ENCODE measurements around the gene SIM1. TPM values are rescaled to one million over a fixed set of nuclear protein-coding genes. Genes with fewer than 3 reads are reported as not detected.

The SIM1 gene
- total and polyA plus RNA-seq, 7 experiments from 2014 or later: not detected

- Mint-ChIP-seq H3K36me3 (peaks cover 0 to 2% (median 0%) of the 10 kb centered on the region in 5 donors), H3K27me3 (peaks cover 21 to 41% (median 27%) of the 10 kb centered on the region in 5 donors), H3K27ac (no peak overlapping the region), H3K4me3 (no peak overlapping the region), H3K4me1 (no peaks in the 10 kb centered on the region), H3K9me3 (peaks cover 0 to 2% (median 0%) of the 10 kb centered on the region in 11 donors)
- H3K27me3 ChIP-seq (ENCODE audit: control insufficient read depth in 2 of 2, insufficient read depth in 2 of 2, low read length in 2 of 2): peaks cover 0 to 4% of the 10 kb centered on the region in 2 donors
- DNase-seq (no peak), ATAC-seq (no peak)
- H3K9me3 ChIP-seq (ENCODE audit: control insufficient read depth in 2 of 3, low read length in 3 of 3): no peaks in the 10 kb centered on the region
- H3K4me1 ChIP-seq (ENCODE audit: control insufficient read depth in 2 of 2, insufficient read depth in 2 of 2, low read length in 2 of 2): no peaks in the 10 kb centered on the region
- H3K4me3 ChIP-seq (ENCODE audit: low read length): no peak overlapping the region
- CTCF ChIA-PET: no interaction called here
- intact Hi-C loops (cut with micrococcal nuclease): no loop called here
- no peaks in the 10 kb centered on the region for H3K36me3 ChIP-seq (ENCODE audit: control insufficient read depth in 2 of 3, insufficient read depth in 3 of 3, low read length in 3 of 3)
- no peak overlapping the region for H3K27ac ChIP-seq (ENCODE audit: low read depth, low read length)
- POLR2A ChIA-PET: no interaction called here
Measured at GRCh38 chr6:100484474-100484873, 19.8 kb upstream of the SIM1 start.

- no peaks in the 10 kb centered on the region for H3K36me3 Mint-ChIP-seq
- POLR2A ChIA-PET: no interaction called here
- CTCF ChIA-PET: no interaction called here
- intact Hi-C loops (cut with micrococcal nuclease): no loop called here
- ATAC-seq (no peak), DNase-seq (no peak)
- H3K27ac Mint-ChIP-seq: no peak overlapping the region
- no peaks in the 10 kb centered on the region for H3K4me1 ChIP-seq (ENCODE audit: control insufficient read depth in 2 of 2, insufficient read depth in 2 of 2, low read length in 2 of 2)
- H3K4me3 Mint-ChIP-seq: no peak overlapping the region
- H3K4me3 ChIP-seq (ENCODE audit: low read length): no peak overlapping the region
- H3K9me3 ChIP-seq (ENCODE audit: control insufficient read depth in 2 of 3, low read length in 3 of 3): no peaks in the 10 kb centered on the region
- no peaks in the 10 kb centered on the region for H3K4me1 Mint-ChIP-seq
- H3K36me3 ChIP-seq (ENCODE audit: control insufficient read depth in 2 of 3, insufficient read depth in 3 of 3, low read length in 3 of 3): no peaks in the 10 kb centered on the region
- H3K27me3 Mint-ChIP-seq: peaks cover 14 to 36% (median 21%) of the 10 kb centered on the region in 5 donors
- H3K27ac ChIP-seq (ENCODE audit: low read depth, low read length): no peak overlapping the region
- peaks cover 0 to 2% of the 10 kb centered on the region in 2 donors for H3K27me3 ChIP-seq (ENCODE audit: control insufficient read depth in 2 of 2, insufficient read depth in 2 of 2, low read length in 2 of 2)
- no peaks in the 10 kb centered on the region for H3K9me3 Mint-ChIP-seq
Measured at GRCh38 chr6:100482698-100483097, 18.0 kb upstream of the SIM1 start.

- no peaks in the 10 kb centered on the region for H3K9me3 ChIP-seq (ENCODE audit: control insufficient read depth in 2 of 3, low read length in 3 of 3)
- no peaks in the 10 kb centered on the region for H3K27me3 ChIP-seq (ENCODE audit: control insufficient read depth in 2 of 2, insufficient read depth in 2 of 2, low read length in 2 of 2)
- no peaks in the 10 kb centered on the region for H3K9me3 Mint-ChIP-seq
- no peaks in the 10 kb centered on the region for H3K36me3 ChIP-seq (ENCODE audit: control insufficient read depth in 2 of 3, insufficient read depth in 3 of 3, low read length in 3 of 3)
- H3K4me3 ChIP-seq (ENCODE audit: low read length): no peak overlapping the region
- peak; percentile 34 for ATAC-seq
- no peak overlapping the region for H3K4me3 Mint-ChIP-seq
- intact Hi-C loops (cut with micrococcal nuclease): loop anchor here (1.0 to 5.0 kb wide), 6 partner anchors 303 to 1012 kb away; no protein-coding TSS in a partner anchor
- no peak for DNase-seq
- ChIA-PET CTCF (no interaction called here), POLR2A (no interaction called here)
- H3K27me3 Mint-ChIP-seq: peaks cover 26 to 37% (median 28%) of the 10 kb centered on the region in 5 donors
- no peak overlapping the region for H3K27ac ChIP-seq (ENCODE audit: low read depth, low read length)
- H3K4me1 Mint-ChIP-seq: no peaks in the 10 kb centered on the region
- no peaks in the 10 kb centered on the region for H3K4me1 ChIP-seq (ENCODE audit: control insufficient read depth in 2 of 2, insufficient read depth in 2 of 2, low read length in 2 of 2)
- no peak overlapping the region for H3K27ac Mint-ChIP-seq
- no peaks in the 10 kb centered on the region for H3K36me3 Mint-ChIP-seq
Measured at GRCh38 chr6:100479179-100480035, 14.7 kb upstream of the SIM1 start.

- H3K27ac Mint-ChIP-seq: no peak overlapping the region
- Histone ChIP-seq H3K27ac (ENCODE audit: low read depth, low read length) (no peak overlapping the region), H3K36me3 (ENCODE audit: control insufficient read depth in 2 of 3, insufficient read depth in 3 of 3, low read length in 3 of 3) (no peaks in the 10 kb centered on the region), H3K4me1 (ENCODE audit: control insufficient read depth in 2 of 2, insufficient read depth in 2 of 2, low read length in 2 of 2) (no peaks in the 10 kb centered on the region), H3K9me3 (ENCODE audit: control insufficient read depth in 2 of 3, low read length in 3 of 3) (no peaks in the 10 kb centered on the region), H3K4me3 (ENCODE audit: low read length) (no peak overlapping the region), H3K27me3 (ENCODE audit: control insufficient read depth in 2 of 2, insufficient read depth in 2 of 2, low read length in 2 of 2) (peaks cover 3 to 8% of the 10 kb centered on the region in 2 donors)
- ChIA-PET POLR2A (no interaction called here), CTCF (no interaction called here)
- intact Hi-C loops (cut with micrococcal nuclease): loop anchor here in 1 of 2 donors (5.0 kb wide), 2 partner anchors 358 to 1008 kb away; no protein-coding TSS in a partner anchor
- H3K9me3 Mint-ChIP-seq: peaks cover 0 to 4% (median 0%) of the 10 kb centered on the region in 11 donors
- H3K4me1 Mint-ChIP-seq: peaks cover 0 to 8% (median 0%) of the 10 kb centered on the region in 7 donors
- DNase-seq (no peak), ATAC-seq (no peak)
- H3K36me3 Mint-ChIP-seq: no peaks in the 10 kb centered on the region
- H3K27me3 Mint-ChIP-seq: peaks cover 48 to 60% (median 49%) of the 10 kb centered on the region in 5 donors
- H3K4me3 Mint-ChIP-seq: no peak overlapping the region
Measured at GRCh38 chr6:100475554-100476320, 11.0 kb upstream of the SIM1 start.

- peaks cover 0 to 12% (median 4%) of the 10 kb centered on the region in 11 donors for H3K9me3 Mint-ChIP-seq
- intact Hi-C loops (cut with micrococcal nuclease): loop anchor here in 1 of 2 donors (5.0 kb wide), 1 partner anchor 184 kb away; no protein-coding TSS in a partner anchor
- ATAC-seq: no peak
- peaks cover 64 to 83% (median 71%) of the 10 kb centered on the region in 5 donors for H3K27me3 Mint-ChIP-seq
- H3K36me3 Mint-ChIP-seq: peaks cover 0 to 5% (median 0%) of the 10 kb centered on the region in 5 donors
- no peak for DNase-seq
- POLR2A ChIA-PET: no interaction called here
- H3K27ac ChIP-seq (ENCODE audit: low read depth, low read length): no peak overlapping the region
- CTCF ChIA-PET: no interaction called here
- no peaks in the 10 kb centered on the region for H3K4me1 ChIP-seq (ENCODE audit: control insufficient read depth in 2 of 2, insufficient read depth in 2 of 2, low read length in 2 of 2)
- no peak overlapping the region for H3K4me3 ChIP-seq (ENCODE audit: low read length)
- no peaks in the 10 kb centered on the region for H3K36me3 ChIP-seq (ENCODE audit: control insufficient read depth in 2 of 3, insufficient read depth in 3 of 3, low read length in 3 of 3)
- peaks cover 0 to 8% (median 0%) of the 10 kb centered on the region in 7 donors for H3K4me1 Mint-ChIP-seq
- H3K27me3 ChIP-seq (ENCODE audit: control insufficient read depth in 2 of 2, insufficient read depth in 2 of 2, low read length in 2 of 2): peaks cover 3 to 14% of the 10 kb centered on the region in 2 donors
- no peaks in the 10 kb centered on the region for H3K9me3 ChIP-seq (ENCODE audit: control insufficient read depth in 2 of 3, low read length in 3 of 3)
- H3K4me3 Mint-ChIP-seq: no peak overlapping the region
- no peak overlapping the region for H3K27ac Mint-ChIP-seq
Measured at GRCh38 chr6:100473182-100473581, 8.5 kb upstream of the SIM1 start.

GRCh38 chr6:100472674-100473073, 8.0 kb upstream of the SIM1 start:
- H3K4me3 Mint-ChIP-seq: no peak overlapping the region
- intact Hi-C loops (cut with micrococcal nuclease): loop anchor here in 1 of 2 donors (5.0 kb wide), 1 partner anchor 185 kb away; no protein-coding TSS in a partner anchor
- Histone ChIP-seq H3K4me3 (ENCODE audit: low read length) (no peak overlapping the region), H3K27me3 (ENCODE audit: control insufficient read depth in 2 of 2, insufficient read depth in 2 of 2, low read length in 2 of 2) (peaks cover 3 to 18% of the 10 kb centered on the region in 2 donors), H3K27ac (ENCODE audit: low read depth, low read length) (no peak overlapping the region), H3K36me3 (ENCODE audit: control insufficient read depth in 2 of 3, insufficient read depth in 3 of 3, low read length in 3 of 3) (no peaks in the 10 kb centered on the region), H3K4me1 (ENCODE audit: control insufficient read depth in 2 of 2, insufficient read depth in 2 of 2, low read length in 2 of 2) (no peaks in the 10 kb centered on the region), H3K9me3 (ENCODE audit: control insufficient read depth in 2 of 3, low read length in 3 of 3) (no peaks in the 10 kb centered on the region)
- peaks cover 0 to 16% (median 9%) of the 10 kb centered on the region in 11 donors for H3K9me3 Mint-ChIP-seq
- H3K36me3 Mint-ChIP-seq: peaks cover 0 to 5% (median 3%) of the 10 kb centered on the region in 5 donors
- DNase-seq (no peak), ATAC-seq (no peak)
- H3K4me1 Mint-ChIP-seq: peaks cover 0 to 8% (median 5%) of the 10 kb centered on the region in 7 donors
- ChIA-PET CTCF (no interaction called here), POLR2A (no interaction called here)
- peaks cover 69 to 83% (median 72%) of the 10 kb centered on the region in 5 donors for H3K27me3 Mint-ChIP-seq
- H3K27ac Mint-ChIP-seq: no peak overlapping the region

Measured in naive thymus-derived CD4-positive, alpha-beta T cell (primary cell).